ENCODE data around the gene EML1.

The EML1 gene

DNA sequence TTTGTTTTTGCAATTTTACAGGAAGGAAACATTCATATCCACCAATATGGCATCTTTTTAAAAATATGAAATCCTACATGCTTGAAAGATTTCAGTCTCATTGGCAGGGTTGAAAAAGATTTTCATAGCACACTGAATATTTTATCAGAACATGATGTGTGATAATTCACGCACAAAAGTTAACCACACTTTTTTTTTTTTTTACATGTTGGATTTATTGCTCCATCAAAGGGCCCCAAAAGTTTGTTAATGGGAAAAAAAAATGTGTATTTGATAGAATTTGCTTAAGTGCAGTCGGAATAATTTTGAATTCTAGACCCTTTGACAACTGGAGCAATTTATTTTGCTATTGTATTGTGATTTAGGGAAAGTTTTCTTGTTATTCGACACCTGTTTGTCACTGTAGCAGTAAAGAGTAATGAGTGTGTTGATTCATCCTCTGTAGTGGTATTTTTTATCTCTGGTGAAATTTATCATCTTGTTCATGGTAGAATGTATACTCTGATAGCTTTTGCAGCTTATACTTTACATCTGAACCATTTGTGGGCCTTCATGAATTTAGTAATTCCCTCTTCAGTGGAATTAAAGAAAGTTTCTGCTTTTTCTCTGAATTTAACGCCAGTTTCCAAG lies 1.1 kb downstream of the EML1 start:
- in situ Hi-C loops (cut with MboI; ENCODE audit: low sequenced_read_pairs, unreplicated experiment) = no loop called here

DNA sequence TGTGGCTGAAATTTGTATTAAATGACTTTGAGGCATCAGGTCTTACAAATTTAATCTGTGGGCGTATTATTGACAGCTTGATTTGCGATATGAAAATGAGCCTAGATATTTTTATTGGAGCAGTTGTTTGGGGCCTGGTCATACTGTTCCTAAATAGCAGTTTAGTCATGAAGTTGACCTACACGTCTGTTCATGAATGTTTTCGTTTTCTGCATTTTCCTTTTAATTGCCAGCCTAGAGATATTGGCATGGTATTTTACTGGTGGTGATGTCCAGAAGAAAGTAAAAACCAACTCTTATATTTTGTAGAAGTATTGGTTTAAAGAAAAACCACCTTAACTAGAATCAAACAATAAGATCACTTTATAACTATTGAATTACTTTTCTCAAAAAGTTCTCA lies 1.8 kb downstream of the EML1 start:
- in situ Hi-C loops (cut with MboI; ENCODE audit: low sequenced_read_pairs, unreplicated experiment) = no loop called here
- DNase-seq (ENCODE audit: low spot score) = no peak
- TF ChIP-seq, protein P1, sequence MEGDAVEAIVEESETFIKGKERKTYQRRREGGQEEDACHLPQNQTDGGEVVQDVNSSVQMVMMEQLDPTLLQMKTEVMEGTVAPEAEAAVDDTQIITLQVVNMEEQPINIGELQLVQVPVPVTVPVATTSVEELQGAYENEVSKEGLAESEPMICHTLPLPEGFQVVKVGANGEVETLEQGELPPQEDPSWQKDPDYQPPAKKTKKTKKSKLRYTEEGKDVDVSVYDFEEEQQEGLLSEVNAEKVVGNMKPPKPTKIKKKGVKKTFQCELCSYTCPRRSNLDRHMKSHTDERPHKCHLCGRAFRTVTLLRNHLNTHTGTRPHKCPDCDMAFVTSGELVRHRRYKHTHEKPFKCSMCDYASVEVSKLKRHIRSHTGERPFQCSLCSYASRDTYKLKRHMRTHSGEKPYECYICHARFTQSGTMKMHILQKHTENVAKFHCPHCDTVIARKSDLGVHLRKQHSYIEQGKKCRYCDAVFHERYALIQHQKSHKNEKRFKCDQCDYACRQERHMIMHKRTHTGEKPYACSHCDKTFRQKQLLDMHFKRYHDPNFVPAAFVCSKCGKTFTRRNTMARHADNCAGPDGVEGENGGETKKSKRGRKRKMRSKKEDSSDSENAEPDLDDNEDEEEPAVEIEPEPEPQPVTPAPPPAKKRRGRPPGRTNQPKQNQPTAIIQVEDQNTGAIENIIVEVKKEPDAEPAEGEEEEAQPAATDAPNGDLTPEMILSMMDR (IDR thresholded peaks at IDR 0.05; ENCODE audit: borderline replicate concordance, control extremely low read depth, extremely low read depth, insufficient read depth, missing control alignments) = no peak

More for the DNA sequence above, 1.1 kb downstream of the EML1 start:
- TF ChIP-seq, protein P1 (IDR thresholded peaks at IDR 0.05; ENCODE audit: borderline replicate concordance, control extremely low read depth, extremely low read depth, insufficient read depth, missing control alignments) = no peak
- DNase-seq (ENCODE audit: low spot score) = no peak

DNA sequence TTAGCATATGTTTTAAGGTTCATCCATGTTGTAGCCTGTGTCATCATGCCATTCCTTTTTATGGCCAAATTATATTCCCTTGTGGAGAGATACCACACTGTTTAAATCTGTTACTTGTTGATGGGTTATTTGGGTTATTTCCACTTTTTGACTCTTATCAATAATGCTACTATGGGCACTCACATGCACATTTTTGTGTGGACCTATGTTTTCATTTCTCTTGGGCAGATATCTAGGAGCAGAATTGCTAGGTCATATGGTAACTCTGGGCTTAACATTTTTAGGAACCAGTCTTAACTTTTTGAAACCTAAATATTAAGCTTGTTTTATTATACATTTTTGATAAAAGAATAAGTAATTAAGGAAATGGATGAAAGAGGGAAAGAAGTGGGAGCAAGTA lies 4.0 kb downstream of the EML1 start:
- DNase-seq (ENCODE audit: low spot score) = no peak
- TF ChIP-seq, protein P1 (IDR thresholded peaks at IDR 0.05; ENCODE audit: borderline replicate concordance, control extremely low read depth, extremely low read depth, insufficient read depth, missing control alignments) = no peak
- in situ Hi-C loops (cut with MboI; ENCODE audit: low sequenced_read_pairs, unreplicated experiment) = no loop called here

DNA sequence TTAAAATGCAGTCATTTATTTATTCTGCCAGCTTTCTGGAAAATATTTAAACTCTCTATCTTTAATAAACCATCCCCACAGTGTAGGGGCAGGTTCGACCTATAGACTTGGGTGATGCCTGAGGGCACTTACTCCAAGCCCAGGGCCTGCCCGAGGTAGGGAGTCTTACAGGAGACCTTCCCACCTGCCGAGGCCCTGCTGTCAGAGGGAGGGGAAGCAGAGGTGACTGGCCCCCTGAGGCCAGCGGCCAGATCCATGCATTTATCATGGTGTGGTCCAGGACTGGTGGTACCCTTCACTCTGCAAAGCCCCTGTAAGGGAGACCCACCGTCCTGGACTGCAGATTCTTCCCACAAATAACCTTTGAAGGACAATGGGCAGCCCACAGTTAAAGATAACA lies 7.6 kb downstream of the EML1 start:
- DNase-seq (ENCODE audit: low spot score) = no peak
- TF ChIP-seq, protein P1 (IDR thresholded peaks at IDR 0.05; ENCODE audit: borderline replicate concordance, control extremely low read depth, extremely low read depth, insufficient read depth, missing control alignments) = no peak
- in situ Hi-C loops (cut with MboI; ENCODE audit: low sequenced_read_pairs, unreplicated experiment) = no loop called here

DNA sequence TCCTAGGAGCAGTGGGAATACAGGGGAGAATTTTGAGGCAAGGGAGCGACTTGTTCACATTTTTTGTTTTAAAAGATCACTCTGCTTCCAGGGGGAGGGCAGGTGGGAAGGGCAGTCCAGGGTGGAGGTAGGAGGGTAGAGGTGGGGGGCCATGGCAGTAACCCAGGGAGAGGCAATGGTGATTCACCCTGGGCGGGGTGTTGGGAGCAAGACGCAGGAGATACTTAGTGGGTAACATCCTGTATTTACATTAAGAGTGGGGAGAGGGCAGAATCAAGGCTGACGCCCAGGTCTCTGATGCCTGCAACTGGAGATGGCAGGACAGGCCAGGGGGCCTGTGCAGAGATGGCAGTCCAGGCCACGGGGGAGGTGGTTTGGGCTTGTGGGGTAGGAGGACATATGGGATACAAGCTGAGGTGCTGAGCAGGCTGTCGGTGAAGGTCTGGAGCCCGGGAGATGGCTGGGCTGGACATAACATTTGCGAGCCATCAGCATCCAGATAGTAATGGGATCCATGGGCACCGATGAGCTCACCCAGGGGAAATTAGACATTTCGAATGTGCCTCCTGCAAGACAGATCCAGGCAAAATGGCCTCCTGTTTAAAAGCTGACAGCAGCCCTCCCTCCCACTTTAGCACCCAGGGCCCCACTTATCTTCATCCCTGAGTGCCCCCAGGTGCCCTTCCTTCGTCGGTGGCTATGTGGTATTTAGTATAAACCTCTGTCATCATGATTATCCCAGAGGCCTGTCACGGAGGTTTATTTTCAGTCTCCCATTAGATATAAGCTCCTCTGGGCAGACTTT lies 9.3 kb downstream of the EML1 start:
- TF ChIP-seq, protein P1 (IDR thresholded peaks at IDR 0.05; ENCODE audit: borderline replicate concordance, control extremely low read depth, extremely low read depth, insufficient read depth, missing control alignments) = no peak
- in situ Hi-C loops (cut with MboI; ENCODE audit: low sequenced_read_pairs, unreplicated experiment) = no loop called here

DNA sequence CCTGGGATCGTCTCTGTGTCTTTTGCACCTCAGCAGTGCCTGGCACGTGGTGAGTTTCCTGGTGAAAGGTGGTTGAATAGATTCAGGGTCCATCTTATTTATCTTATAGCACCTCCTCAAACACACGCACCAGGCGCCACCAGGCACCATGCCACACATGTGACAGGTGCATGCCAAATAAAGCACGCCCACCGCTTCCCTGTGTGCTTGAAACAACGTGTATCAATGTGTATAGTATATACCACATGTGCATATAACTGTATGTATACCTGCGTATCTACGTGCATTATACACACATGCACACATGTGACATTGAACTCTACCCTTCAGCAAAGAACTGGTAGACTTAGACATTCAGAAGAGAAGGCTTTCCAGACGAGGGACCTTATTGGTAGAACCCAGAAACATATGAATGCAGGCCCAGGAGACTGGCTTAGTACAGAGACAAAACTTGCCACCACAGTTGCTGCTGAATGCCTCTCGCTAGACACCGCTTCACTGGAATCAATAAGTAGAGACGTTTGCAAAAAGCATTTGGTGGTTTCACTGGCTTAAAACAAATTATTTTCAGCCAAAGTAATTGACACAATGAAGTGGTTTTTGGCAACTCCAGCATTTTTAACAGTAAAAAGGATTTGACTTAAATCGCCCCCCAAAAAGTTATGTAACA lies 10.0 kb downstream of the EML1 start:
- in situ Hi-C loops (cut with MboI; ENCODE audit: low sequenced_read_pairs, unreplicated experiment) = no loop called here
- no peak for DNase-seq (ENCODE audit: low spot score)
- TF ChIP-seq, protein P1 (IDR thresholded peaks at IDR 0.05; ENCODE audit: borderline replicate concordance, control extremely low read depth, extremely low read depth, insufficient read depth, missing control alignments) = no peak

More for the DNA sequence above, 9.3 kb downstream of the EML1 start:
- no peak for DNase-seq (ENCODE audit: low spot score)
